HG03135 (cell line): Measurements from ENCODE around the gene PLEKHM3.
"Not testable (repeated sequence)": the region's sequence is repeated elsewhere in the genome, so short reads cannot be mapped to it uniquely, and the experiment has no call there.

Experiments used
- ATAC-seq: cut with Tn5 transposase; IDR thresholded peaks from one replicate; pipeline ENCODE4 v1.9.1; 2021; ENCODE audit warnings: mild to moderate bottlenecking, moderate library complexity; ENCODE audit not compliant: unreplicated experiment

The PLEKHM3 gene

DNA sequence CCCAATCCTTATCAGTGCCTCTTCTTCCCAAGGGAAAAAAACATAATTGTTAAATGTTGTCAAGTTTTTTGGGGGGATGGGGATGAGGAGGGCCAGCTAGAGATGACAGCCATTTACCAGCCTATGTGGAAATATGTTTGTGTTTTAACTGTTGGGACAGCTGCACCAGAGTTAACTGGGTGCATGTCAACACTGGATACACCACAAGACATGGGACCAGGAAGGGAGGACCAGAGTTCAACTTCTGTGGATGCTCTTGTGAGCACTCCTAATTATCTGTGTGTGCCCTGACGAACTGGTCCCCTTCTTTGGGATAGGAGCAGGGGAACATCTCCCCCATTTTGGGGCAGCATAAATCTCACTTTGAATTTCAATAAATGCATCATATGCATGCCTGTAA lies 189.5 kb downstream of the PLEKHM3 start:
- ATAC-seq: no peak

DNA sequence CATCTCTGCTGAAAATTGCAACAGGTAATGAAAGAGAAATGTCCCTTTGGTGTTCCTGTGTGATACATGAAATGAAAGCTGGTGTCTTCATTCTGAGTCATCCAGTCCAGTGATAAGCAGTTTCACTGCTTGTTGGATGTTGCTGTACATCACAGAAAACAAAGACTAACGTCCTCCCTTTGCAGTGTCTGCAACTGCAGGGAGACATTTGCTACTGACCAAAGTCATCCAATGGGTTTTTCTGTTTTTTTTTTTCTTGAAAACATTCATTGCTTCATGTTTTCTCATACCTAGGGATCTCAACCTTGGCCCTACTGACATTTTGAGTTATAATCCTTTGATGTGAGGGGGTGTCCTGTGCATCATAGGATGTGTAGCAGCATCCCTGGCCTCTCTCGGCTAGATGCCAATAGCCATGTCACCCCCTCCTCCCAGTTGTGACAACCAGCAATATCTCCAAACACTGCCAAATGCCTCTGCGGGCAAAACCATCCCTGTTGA lies 192.0 kb downstream of the PLEKHM3 start:
- ATAC-seq: peak; percentile 99

DNA sequence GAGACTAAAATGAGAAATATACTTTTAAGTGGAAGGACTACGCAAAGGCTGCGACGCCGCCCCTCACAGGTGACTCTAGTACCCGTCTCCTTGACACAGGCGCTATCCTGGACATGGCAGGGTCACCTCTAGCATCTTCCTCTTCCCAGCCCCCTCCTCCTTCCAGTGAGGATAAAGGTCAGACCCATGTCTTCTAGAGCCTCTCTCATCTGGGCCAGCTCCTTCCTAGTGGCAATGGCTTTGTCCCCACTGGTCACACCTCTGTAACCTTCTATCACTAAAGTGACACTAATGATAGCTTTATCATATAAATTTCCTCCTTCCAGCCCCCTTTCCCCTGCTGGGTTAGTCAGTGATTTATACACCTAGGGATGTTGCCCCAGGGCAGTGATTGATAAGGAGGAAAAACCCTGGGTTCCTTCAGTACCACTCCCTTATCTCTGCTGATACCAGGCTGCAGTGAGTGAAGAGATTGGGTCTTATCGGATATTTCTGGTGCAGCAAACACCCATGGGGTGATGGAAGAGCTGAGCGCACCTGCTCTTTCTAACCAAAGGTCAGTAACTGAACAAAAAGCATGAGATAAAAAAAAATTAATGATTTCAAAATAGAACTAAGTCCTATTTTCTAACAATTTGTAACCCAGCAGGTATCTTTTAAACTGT lies 193.6 kb downstream of the PLEKHM3 start:
- ATAC-seq: no peak

DNA sequence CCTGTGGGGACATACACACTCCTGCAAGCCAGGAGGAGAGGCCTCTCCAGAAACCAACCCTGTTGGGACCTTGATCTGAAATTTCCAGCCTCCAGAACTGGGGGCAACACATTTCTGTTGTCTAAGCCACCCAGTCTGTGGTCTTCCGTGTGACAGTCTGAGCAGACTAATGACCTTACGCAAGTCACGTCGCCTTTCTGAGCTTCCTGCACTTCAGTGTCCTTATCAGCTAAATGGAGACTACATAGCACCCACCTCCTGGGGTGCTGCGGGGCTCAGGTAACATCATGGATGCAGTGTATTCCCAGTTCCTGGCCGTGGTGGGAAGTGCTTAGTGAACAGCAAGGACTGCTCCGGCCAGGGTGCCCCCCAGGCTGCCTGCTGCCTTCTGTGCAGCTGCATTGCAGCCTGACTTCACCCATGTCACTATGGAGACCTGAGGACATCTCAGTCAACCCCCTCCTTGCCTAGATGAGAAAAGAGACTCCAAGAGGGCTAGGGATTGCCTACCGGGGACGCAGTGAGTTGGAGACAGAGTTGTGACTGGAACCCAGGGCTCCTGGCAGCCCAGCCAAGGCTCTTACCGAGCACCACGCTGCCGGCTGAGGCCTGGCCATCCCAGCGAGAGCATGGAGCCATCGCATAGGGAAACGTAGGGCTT lies 194.4 kb downstream of the PLEKHM3 start:
- ATAC-seq: no peak

DNA sequence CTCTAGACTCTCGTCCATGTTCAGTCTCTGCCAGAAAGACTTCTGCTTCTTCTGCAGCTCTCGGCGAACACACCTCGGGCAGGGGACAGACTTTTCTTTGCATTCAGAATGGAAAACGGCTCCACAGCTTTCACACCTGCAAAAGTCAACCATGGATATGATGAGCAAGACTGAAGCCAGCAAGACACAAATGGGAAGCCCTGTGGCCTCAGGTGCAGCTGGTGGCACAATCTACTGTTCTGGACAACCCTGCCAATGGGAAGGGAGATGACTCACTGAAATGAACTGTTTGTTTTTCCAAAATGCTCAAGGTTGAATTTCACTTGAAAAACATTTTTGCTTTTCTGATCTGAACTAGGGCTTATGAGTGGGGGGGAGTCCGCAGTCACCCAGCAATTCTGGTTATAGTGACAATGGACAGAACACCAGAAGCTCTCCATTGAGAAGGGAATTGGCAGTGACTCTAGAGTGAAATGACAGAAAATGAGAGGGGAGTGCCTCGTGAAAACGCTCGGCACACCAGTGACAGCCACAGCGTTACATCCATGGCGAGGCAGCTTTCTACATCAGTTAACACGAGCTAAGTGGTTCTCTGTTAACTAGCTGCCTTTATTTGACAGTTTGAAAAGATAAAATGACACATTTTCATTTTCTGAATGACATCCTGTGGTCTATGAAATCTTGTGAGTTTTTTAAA lies 196.8 kb downstream of the PLEKHM3 start:
- no peak for ATAC-seq

DNA sequence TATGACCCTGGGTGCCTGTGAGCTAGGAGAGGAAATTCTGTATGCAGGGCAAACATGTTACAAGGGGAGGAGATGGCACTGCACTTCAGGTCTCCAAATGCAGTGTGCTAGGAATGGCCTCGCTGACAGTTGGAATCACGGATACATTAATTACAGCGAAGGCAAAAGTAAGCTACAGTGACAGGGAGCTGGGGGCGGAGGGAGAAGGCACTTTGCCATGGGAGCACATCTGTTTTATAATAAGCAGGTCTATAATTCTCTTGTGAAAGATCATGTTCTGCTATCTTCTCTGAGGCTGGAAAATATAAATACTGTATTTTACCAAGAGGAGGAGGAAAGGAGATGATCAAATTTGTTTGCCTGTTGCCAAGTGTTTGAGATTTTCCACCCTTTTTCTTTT lies 199.3 kb downstream of the PLEKHM3 start:
- ATAC-seq: no peak

DNA sequence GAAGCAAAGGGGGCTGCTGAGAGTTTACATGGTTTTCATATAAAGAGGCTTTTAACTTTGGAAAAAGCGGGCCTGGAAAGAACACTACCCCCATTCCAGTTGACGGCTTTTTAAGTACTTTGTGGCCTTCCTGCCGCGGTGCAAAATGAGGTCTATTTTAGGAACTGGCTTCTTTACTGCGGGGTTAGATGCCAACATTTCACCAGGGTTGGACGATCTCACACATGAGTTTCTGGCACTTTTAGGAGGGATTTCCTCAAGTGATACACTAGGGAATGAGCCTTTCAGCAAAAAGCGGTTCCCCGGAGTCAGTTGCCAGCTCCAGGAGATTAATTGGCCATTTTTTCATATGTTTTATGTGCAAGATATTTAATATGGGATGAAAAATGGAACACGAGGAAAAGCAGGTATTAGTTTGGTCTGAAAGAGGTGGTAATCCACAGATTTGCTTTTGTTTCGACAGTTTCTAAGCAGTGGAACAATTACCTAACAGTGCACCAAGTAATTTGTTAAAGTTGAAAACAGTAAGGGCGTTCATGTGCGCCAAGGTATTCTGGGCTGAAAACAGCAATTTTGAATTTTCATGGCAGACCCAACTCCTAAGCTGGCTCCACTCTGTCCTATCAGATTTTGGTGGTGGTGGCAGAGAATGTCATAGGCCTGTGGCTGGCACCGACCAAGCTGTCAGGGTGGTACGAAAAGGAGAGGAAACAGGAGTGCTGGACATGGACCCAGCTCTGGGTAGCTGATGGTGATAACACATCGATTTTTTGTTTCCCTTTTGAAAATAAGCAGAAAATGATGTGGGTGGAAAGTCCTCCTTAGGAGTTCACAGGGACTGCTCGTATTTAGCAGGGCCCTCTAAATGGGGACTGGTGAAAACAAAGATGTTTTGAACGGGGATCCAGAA lies 200.0 kb downstream of the PLEKHM3 start:
- ATAC-seq: no peak

DNA sequence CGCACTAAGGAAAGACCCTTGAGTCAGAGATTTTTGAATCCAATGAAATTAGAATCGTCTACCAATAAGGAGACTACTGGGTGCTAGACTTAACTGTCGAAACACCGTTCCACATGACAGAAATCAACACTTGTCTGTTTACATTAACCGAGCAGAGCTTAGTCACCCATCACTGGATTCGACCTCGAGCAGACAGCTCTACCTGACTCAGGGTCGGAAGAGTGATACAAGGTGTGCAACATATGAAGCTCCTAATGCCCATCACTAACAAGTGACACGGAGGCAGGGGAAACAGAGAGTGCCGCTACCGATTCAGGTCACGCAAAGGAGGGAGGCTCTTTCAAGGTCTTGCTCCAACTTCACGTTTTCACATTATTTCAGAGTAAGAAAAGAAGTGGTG lies 201.5 kb downstream of the PLEKHM3 start:
- no peak for ATAC-seq

DNA sequence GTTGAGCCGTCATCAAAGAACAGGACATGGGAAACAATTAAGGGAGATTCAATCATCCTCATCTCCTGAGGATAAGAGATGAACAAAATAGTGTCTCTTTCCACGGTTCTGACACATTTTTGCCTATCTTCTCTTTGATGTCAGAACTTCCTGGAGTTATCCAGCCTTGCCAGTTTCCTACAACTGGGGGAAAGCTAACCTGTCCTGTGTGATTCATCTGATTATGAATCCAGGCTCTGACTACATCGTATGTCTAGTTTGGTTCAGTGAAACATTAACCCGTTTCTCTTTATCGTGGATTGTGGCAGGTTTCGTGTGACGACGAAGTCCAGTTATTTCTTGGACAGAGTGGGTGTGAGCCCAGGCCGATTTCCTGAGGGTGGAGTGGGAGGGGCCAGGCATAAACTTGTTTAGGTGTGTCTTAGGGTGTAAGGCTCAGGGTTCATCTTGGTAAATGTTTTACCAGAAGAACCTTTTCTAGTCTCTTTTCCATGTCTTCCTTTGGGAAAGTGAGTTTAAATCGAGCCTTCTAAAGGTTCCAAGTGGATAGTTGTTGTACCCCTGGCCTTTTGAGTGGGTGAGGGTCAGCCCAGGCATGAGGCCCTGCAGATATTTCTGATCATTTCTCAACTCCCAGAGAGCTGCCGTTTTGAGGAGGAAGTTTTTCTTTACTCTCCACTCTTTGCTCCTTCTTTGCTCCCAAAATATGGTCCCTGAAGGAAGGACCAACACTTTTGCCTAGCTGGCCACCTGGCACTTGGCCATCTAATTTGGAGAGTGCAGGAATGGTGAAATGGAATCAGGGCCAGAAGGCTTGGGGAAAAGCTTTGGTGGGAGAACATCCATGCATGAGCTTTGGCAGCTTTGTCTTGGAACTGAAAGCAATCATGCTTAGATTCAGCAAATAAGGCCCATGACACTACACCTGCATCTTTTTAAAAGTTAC lies 205.2 kb downstream of the PLEKHM3 start:
- ATAC-seq: no peak

DNA sequence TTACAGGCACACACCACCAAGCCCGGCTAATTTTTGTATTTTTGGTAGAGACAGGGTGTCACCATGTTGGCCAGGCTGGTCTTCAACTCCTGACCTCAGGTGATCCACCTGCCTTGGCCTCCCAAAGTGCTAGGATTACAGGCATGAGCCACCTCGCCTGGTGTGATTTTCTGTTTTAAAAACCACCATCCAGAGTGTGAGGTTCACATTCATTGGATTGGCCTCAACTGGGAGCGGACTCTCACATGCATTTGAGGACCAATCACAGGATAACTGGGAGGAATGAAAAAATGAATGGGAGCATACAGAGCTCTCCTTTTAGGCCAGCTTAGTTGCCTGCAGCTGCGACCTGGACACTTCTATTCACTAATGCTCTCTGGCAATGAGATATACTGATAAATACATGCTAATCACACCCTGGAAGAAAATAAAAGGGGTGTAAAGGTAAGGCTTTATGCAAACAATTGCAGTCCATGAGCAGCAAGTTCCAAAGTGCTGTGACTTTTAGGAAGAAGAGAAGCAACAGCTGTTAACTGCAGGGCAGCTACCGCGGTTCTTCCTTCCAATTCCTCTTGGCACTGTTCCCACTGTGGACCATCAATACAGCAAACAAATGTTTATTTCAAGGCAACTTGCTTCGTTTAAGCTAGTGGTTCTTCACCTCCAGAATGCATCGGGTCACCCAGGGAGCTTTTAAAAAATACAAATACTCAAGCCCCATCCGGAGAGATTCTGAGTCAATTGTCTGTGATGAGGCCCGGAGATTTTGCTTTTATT lies 206.1 kb downstream of the PLEKHM3 start:
- ATAC-seq: no peak

DNA sequence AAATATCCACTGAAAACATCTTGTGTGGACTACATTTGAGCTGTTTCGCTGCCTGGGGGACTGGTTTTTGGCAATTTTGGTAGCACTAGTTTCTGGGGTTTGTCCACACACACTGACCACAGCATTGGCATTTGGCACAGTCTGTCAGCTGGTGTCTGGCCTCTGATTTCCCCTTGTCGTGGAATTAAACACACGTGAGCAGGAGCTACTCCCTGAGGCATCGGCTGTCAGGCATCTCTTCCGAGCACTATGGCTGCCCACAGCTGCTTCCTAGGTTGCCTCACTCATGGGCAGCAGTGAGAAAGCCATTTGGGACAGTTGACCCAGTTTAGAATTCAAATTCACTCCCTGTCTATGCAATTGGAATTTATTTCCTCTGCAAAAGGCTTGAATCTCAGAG lies 208.8 kb downstream of the PLEKHM3 start:
- no peak for ATAC-seq

DNA sequence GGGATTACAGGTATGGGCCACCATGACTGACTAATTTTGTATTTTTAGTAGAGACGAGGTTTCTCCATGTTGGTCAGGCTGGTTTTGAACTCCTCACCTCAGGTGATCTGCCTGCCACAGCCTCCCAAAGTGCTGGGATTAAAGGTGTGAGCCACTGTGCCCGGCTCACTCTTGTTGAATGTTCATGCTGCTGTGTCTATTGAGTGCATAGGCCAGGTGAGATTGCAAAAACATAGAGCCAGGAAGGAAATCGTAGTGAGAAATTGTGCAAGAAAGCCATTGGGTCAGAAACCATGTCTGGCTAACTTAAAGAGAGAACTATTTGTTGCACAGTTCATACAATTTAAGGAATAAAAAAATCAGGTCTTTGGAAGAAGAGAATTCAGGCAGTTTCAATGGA lies 210.1 kb downstream of the PLEKHM3 start:
- no peak for ATAC-seq

DNA sequence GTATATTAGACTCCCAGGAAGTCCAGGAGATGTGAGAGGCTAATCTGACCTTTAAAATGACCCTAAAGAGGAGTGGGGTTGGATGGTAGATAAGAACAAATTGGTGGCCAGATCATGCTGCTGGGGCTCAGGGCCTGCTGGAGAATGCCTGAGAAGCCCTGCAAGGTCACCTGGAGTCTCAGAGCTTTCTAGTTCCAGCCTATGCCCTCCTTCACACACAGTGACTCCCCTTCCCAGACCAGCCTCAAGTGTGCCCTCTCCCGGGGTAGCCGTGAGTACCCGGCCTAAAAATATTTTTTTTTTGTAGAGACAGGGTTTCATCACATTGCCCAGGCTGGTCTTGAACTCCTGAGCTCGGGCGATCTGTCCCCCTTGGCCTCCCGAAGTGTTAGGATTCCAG lies 211.4 kb downstream of the PLEKHM3 start:
- no peak for ATAC-seq

DNA sequence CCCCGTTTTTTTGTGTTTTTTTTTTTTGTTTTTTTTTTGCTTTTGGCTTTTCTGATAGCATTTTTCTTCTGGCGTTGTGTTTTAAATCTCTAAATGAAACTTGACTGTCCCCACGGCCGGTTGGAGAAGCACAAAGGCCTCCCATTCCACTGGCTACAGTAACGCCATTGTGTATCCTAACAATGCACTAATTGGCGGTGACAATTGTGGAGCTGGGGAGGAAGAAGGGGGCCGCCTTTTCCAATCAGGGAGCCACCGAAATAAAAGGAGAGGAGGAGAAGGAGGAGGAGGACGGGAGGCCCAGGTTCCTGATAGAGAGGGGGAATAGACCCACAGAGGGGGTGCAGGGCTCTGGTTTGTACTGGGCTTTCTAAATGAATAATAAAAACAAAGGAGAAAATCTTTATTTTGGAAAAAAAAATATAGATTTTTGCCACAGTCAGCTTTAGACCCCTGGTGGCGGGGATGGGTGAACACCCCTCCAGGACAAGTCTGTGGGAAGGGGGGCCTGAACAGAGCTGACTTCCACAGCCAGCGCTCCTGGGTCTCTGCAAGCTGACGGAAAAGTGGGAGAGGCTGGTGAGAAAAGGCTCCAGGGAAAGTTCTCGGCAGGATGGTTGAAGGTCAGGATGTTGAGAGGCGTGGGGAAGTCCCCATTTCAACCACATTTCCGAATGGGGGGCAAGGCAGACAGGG lies 212.0 kb downstream of the PLEKHM3 start:
- ATAC-seq: no peak

DNA sequence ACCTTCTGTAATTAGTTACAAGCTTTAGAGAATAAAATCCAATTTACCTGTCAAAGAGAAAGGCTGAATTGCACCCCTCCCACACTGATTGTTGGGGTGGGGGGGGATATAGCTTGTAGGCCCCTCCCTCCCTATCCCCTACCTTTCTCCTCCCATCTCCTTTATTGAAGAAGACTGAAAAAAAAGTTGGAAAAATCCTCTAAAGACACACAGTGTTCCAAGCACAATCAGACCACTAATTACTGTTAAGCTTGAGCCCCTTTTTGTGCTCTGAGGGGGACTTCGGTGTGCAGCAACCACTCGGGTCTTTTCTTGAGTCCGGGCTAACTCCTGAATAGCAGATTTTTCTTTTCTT lies 212.6 kb downstream of the PLEKHM3 start:
- ATAC-seq: no peak

DNA sequence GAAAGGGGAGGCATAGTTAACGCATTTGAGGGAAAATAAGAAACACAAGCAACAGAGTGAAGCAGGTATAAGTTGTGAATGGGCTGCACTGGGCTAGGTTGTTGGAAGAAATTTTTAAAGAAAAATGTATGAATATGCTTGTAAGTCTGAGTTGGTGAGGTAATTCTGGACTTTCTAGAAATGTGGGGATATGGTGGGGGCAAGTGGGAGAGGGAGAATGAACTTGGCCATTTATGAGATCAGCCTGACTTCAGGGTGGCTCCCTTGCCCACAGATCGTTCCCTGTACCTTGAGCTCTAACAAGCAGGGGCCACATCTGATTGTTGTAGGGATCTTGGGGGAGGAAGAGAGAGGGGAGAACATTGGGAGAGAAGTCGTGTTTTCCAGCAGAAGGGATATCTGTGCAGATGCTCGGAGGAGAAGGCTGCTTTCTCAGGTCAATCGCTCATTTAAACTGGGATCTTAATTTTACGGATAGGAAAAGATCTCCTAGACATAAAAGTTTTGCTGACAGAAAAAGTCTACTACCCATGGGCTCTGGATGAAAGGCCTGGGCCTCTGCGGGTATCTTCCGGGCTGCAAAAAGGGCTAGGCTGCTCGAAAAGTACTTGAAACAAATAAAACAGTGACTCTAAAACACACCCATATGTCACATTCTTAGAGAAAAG lies 213.1 kb downstream of the PLEKHM3 start:
- no peak for ATAC-seq

DNA sequence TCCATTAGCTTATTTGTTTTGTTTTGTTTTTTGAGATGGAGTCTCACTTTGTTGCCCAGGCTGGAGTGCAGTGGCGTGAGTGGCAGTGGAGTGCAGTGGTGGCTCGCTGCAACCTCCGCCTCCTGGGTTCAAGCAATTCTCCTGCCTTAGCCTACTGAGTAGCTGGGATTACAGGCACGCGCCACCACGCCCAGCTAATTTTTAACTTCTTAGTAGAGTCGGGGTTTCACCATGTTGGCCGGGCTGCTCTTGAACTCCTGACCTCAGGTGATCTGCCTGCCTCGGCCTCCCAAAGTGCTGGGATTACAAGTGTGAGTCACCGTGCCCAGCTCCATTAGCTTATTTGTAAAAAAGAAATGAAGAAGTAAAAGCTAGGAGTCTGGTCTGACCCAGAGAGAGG lies 213.7 kb downstream of the PLEKHM3 start:
- ATAC-seq: not testable (repeated sequence)

DNA sequence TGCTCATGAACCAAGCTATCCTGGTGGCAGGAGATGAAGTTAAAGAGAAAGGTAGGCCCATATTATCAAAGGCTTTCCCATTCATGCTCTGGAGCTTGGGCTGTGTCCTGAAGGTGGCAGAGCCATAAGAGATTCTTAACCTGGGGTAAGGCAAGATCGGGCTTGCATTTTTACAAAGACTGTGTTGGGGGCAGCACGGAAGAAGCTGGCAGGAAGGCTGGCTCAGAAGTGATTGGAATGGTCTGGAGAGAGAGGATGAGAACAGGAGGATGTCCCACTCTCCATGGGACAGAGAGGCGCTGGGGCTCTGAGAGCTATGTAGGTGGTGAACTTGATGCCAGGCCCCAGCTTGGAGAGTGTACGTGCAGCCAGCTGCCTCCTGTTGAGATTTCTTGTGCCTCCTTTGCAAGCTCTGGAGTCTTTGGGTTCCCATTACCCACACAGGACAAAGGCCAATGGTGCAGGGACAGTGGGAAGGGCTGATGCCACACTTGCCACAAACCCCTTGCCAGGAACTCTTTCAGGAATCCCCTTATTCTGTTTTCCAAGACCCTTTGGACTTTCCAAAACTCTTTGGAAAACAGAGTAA lies 215.0 kb downstream of the PLEKHM3 start:
- no peak for ATAC-seq
